Caco-2 (cell line): ENCODE data around the gene CEP112. TPM values are rescaled to one million over a fixed set of nuclear protein-coding genes. Genes with fewer than 3 reads are reported as not detected.

Source experiments
- BruUV-seq: library from RNA; stranded (reverse); fragments of 400-500 nt; replicated peaks from 2 replicates; lab custom pipeline; 2021; lab: Mats Ljungman, UMichigan
- CTCF ChIA-PET: fragments of 300-600 bp; sonication (Branson Sonifier 250); formaldehyde crosslinking; loops from one replicate; lab custom pipeline; 2022; ENCODE audit warnings: antibody characterized with exemption; lab: Charles Lee
- POLR2A ChIA-PET: fragments of 300-600 bp; sonication (Branson Sonifier 250); formaldehyde crosslinking; loops from one replicate; lab custom pipeline; 2022; ENCODE audit warnings: antibody characterized with exemption; lab: Charles Lee
- DNase-seq, 2 experiments: peaks; one replicate each; pipeline versions ENCODE4 v3.0.0 to v3.0.0-alpha.2; 2020 to 2022
- H3K27me3 ChIP-seq: replicated peaks from 2 replicates; pipeline ENCODE4 v1.6.0; 2011; ENCODE audit warnings: low read length; ENCODE audit not compliant: control insufficient read depth, insufficient read depth
- H3K36me3 ChIP-seq: 2 replicates; pipeline ENCODE4 v1.5.1; 2011; ENCODE audit warnings: low read length; ENCODE audit not compliant: control insufficient read depth, insufficient read depth
- H3K4me1 ChIP-seq: fragments of 250-450 bp; sonication (Bioruptor Pico); 2 replicates; pipeline ENCODE4 v1.5.1; 2020; ENCODE audit warnings: mild to moderate bottlenecking
- H3K4me3 ChIP-seq: 2 replicates; pipeline ENCODE4 v1.5.1; 2011; ENCODE audit warnings: low read depth, mild to moderate bottlenecking, control low read depth, low read length
- H3K9me3 ChIP-seq: fragments of 250-450 bp; sonication (Bioruptor Pico); 2 replicates; pipeline ENCODE4 v1.5.1; 2020; ENCODE audit warnings: mild to moderate bottlenecking, moderate library complexity
- H3K27ac Mint-ChIP-seq: one replicate; pipeline ENCODE4 v1.8.0; 2022; ENCODE audit warnings: mixed read lengths; ENCODE audit not compliant: unreplicated experiment
- H3K27me3 Mint-ChIP-seq: one replicate; pipeline ENCODE4 v1.8.0; 2022; ENCODE audit warnings: mixed read lengths; ENCODE audit not compliant: insufficient read depth, unreplicated experiment
- H3K36me3 Mint-ChIP-seq: one replicate; pipeline ENCODE4 v1.8.0; 2022; ENCODE audit warnings: mild to moderate bottlenecking, mixed read lengths; ENCODE audit not compliant: insufficient read depth, unreplicated experiment
- H3K4me1 Mint-ChIP-seq: one replicate; pipeline ENCODE4 v1.8.0; 2022; ENCODE audit warnings: low read depth, mixed read lengths; ENCODE audit not compliant: unreplicated experiment
- H3K4me3 Mint-ChIP-seq: one replicate; pipeline ENCODE4 v1.8.0; 2022; ENCODE audit warnings: mild to moderate bottlenecking, moderate library complexity, mixed read lengths; ENCODE audit not compliant: unreplicated experiment
- H3K9me3 Mint-ChIP-seq: one replicate; pipeline ENCODE4 v1.8.0; 2022; ENCODE audit warnings: mixed read lengths; ENCODE audit not compliant: unreplicated experiment
- CTCF ChIP-seq, 2 experiments: fragments of 200-600 bp in 1 of 2; IDR thresholded peaks; 1 replicate in 1 of 2; 2 replicates in 1 of 2; pipeline versions ENCODE4 v1.5.1 to v1.8.0; 2011 to 2022; ENCODE audit warnings: antibody characterized with exemption in 1 of 2, control low read depth in 1 of 2, inconsistent platforms in 1 of 2, low read depth in 1 of 2, low read length in 1 of 2, mild to moderate bottlenecking in 1 of 2, moderate library complexity in 1 of 2; ENCODE audit not compliant: insufficient read depth in 1 of 2, severe bottlenecking in 1 of 2, unreplicated experiment in 1 of 2
- intact Hi-C: fragments of 100-400 bp; cut with micrococcal nuclease; formaldehyde crosslinking; loops from one replicate; pipeline ENCODE4 v1.10.0; 2022; ENCODE audit not compliant: unreplicated experiment
- total RNA-seq: library from RNA; stranded (reverse); gene quantifications from 2 replicates; pipeline ENCODE4 v1.2.3, GENCODE V29; 2022

CEP112 gene
- total RNA-seq, 1 experiment from 2014 or later: 4.7 TPM

- Mint-ChIP-seq H3K27ac (no peak overlapping the region), H3K4me1 (peaks cover 8% of the 10 kb centered on the region), H3K27me3 (peaks cover 4% of the 10 kb centered on the region), H3K9me3 (no peaks in the 10 kb centered on the region), H3K36me3 (no peaks in the 10 kb centered on the region), H3K4me3 (no peak overlapping the region)
- BruUV-seq: no TSS peak
- H3K36me3 ChIP-seq: no peaks in the 10 kb centered on the region
- ChIA-PET POLR2A (no interaction called here), CTCF (no interaction called here)
- peaks cover 10% of the 10 kb centered on the region for H3K9me3 ChIP-seq
- intact Hi-C loops: no loop called here
- no peak overlapping the region for H3K4me3 ChIP-seq
- H3K4me1 ChIP-seq: 0 out of 2 replicates have a peak, but pooled peaks cover 4% of the 10 kb centered on the region
- H3K27me3 ChIP-seq: no peaks in the 10 kb centered on the region
- no peak for DNase-seq
- no peak for TF ChIP-seq CTCF (IDR thresholded peaks at IDR 0.05; ENCODE audit: insufficient read depth in 1 of 2, low read depth in 1 of 2, low read length in 1 of 2, severe bottlenecking in 1 of 2, unreplicated experiment in 1 of 2)
These were observed 326.1 kb downstream of the CEP112 start for GRCh38 chr17:65865715-65866425.

GRCh38 chr17:65864394-65864793 is 327.5 kb downstream of the CEP112 start:
- Mint-ChIP-seq H3K4me1 (peaks cover 8% of the 10 kb centered on the region), H3K27me3 (no peaks in the 10 kb centered on the region), H3K36me3 (no peaks in the 10 kb centered on the region), H3K9me3 (no peaks in the 10 kb centered on the region), H3K27ac (no peak overlapping the region), H3K4me3 (no peak overlapping the region)
- Histone ChIP-seq H3K9me3 (peaks cover 10% of the 10 kb centered on the region), H3K4me1 (0 out of 2 replicates have a peak, but pooled peaks cover 4% of the 10 kb centered on the region), H3K36me3 (no peaks in the 10 kb centered on the region), H3K27me3 (no peaks in the 10 kb centered on the region), H3K4me3 (no peak overlapping the region)
- ChIA-PET CTCF (no interaction called here), POLR2A (no interaction called here)
- TF ChIP-seq CTCF (IDR thresholded peaks at IDR 0.05; ENCODE audit: insufficient read depth in 1 of 2, low read depth in 1 of 2, low read length in 1 of 2, severe bottlenecking in 1 of 2, unreplicated experiment in 1 of 2): no peak
- intact Hi-C loops: no loop called here
- no peak for DNase-seq
- no TSS peak for BruUV-seq

GRCh38 chr17:65857718-65858117 is 334.2 kb downstream of the CEP112 start:
- Mint-ChIP-seq H3K4me1 (no peaks in the 10 kb centered on the region), H3K9me3 (no peaks in the 10 kb centered on the region), H3K4me3 (no peak overlapping the region), H3K27me3 (no peaks in the 10 kb centered on the region), H3K36me3 (no peaks in the 10 kb centered on the region), H3K27ac (no peak overlapping the region)
- Histone ChIP-seq H3K4me1 (no peaks in the 10 kb centered on the region), H3K27me3 (no peaks in the 10 kb centered on the region), H3K9me3 (no peaks in the 10 kb centered on the region), H3K36me3 (no peaks in the 10 kb centered on the region), H3K4me3 (no peak overlapping the region)
- intact Hi-C loops: no loop called here
- ChIA-PET CTCF (no interaction called here), POLR2A (no interaction called here)
- DNase-seq: no peak
- no TSS peak for BruUV-seq
- TF ChIP-seq CTCF (IDR thresholded peaks at IDR 0.05; ENCODE audit: insufficient read depth in 1 of 2, low read depth in 1 of 2, low read length in 1 of 2, severe bottlenecking in 1 of 2, unreplicated experiment in 1 of 2): no peak
